WTC11 (cell line): Measurements from ENCODE around the gene SALL1.

Experiments
- AFF4 ChIP-seq: sonication (generic); formaldehyde crosslinking; IDR thresholded peaks from 2 replicates; pipeline ENCODE4 v1.8.1; 2023; ENCODE audit warnings: mild to moderate bottlenecking, missing genetic modification reagents, borderline replicate concordance
- ATF1 ChIP-seq: sonication (generic); formaldehyde crosslinking; IDR thresholded peaks from 2 replicates; pipeline ENCODE4 v1.8.1; 2023; ENCODE audit warnings: mild to moderate bottlenecking, moderate library complexity, missing genetic modification reagents
- CREB1 ChIP-seq: sonication (generic); formaldehyde crosslinking; IDR thresholded peaks from 2 replicates; pipeline ENCODE4 v1.8.0; 2023; ENCODE audit warnings: mild to moderate bottlenecking, missing genetic modification reagents
- EMX1 ChIP-seq: fragments of 250-450 bp; sonication (Bioruptor Pico); IDR thresholded peaks from 2 replicates; pipeline ENCODE4 v1.8.0; 2021; ENCODE audit warnings: mild to moderate bottlenecking
- ETV6 ChIP-seq: sonication (generic); formaldehyde crosslinking; IDR thresholded peaks from 2 replicates; pipeline ENCODE4 v1.8.1; 2022; ENCODE audit warnings: mild to moderate bottlenecking, missing genetic modification reagents
- FOXJ3 ChIP-seq: sonication (generic); formaldehyde crosslinking; IDR thresholded peaks from 2 replicates; pipeline ENCODE4 v1.9.0; 2021; ENCODE audit warnings: missing genetic modification reagents, mild to moderate bottlenecking, borderline replicate concordance
- RELA ChIP-seq: sonication (generic); formaldehyde crosslinking; IDR thresholded peaks from 2 replicates; pipeline ENCODE4 v1.8.1; 2022; ENCODE audit warnings: missing genetic modification reagents, mild to moderate bottlenecking, borderline replicate concordance
- ZNF121 ChIP-seq: sonication (generic); formaldehyde crosslinking; IDR thresholded peaks from 2 replicates; pipeline ENCODE4 v1.8.0; 2023; ENCODE audit warnings: missing genetic modification reagents
- TF ChIP-seq, protein P1 (sequence below): sonication (generic); formaldehyde crosslinking; conservative IDR thresholded peaks from 2 replicates; pipeline ENCODE4 v1.8.1; 2022; ENCODE audit warnings: mild to moderate bottlenecking, missing genetic modification reagents
- TF ChIP-seq, protein P2 (sequence below): fragments of 200-600 bp; IDR thresholded peaks from 2 replicates; pipeline ENCODE4 v1.8.0; 2022; ENCODE audit warnings: antibody characterized with exemption
- TF ChIP-seq, protein P3 (sequence below): fragments of 250-450 bp; sonication (Bioruptor Pico); IDR thresholded peaks from 2 replicates; pipeline ENCODE4 v1.9.0; 2021; ENCODE audit warnings: mild to moderate bottlenecking

- no peak for TF ChIP-seq ZNF121
- TF ChIP-seq RELA (CRISPR knock-in tag) = no peak
- TF ChIP-seq FOXJ3 (CRISPR knock-in tag) = no peak
- TF ChIP-seq, protein P1, sequence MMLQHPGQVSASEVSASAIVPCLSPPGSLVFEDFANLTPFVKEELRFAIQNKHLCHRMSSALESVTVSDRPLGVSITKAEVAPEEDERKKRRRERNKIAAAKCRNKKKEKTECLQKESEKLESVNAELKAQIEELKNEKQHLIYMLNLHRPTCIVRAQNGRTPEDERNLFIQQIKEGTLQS (CRISPR knock-in tag) = no peak
- TF ChIP-seq, protein P2, sequence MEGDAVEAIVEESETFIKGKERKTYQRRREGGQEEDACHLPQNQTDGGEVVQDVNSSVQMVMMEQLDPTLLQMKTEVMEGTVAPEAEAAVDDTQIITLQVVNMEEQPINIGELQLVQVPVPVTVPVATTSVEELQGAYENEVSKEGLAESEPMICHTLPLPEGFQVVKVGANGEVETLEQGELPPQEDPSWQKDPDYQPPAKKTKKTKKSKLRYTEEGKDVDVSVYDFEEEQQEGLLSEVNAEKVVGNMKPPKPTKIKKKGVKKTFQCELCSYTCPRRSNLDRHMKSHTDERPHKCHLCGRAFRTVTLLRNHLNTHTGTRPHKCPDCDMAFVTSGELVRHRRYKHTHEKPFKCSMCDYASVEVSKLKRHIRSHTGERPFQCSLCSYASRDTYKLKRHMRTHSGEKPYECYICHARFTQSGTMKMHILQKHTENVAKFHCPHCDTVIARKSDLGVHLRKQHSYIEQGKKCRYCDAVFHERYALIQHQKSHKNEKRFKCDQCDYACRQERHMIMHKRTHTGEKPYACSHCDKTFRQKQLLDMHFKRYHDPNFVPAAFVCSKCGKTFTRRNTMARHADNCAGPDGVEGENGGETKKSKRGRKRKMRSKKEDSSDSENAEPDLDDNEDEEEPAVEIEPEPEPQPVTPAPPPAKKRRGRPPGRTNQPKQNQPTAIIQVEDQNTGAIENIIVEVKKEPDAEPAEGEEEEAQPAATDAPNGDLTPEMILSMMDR = no peak
- TF ChIP-seq, protein P3, sequence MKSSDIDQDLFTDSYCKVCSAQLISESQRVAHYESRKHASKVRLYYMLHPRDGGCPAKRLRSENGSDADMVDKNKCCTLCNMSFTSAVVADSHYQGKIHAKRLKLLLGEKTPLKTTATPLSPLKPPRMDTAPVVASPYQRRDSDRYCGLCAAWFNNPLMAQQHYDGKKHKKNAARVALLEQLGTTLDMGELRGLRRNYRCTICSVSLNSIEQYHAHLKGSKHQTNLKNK (CRISPR knock-in tag) = no peak
- TF ChIP-seq CREB1 (CRISPR knock-in tag) = no peak
- no peak for TF ChIP-seq ATF1 (CRISPR knock-in tag)
- no peak for TF ChIP-seq EMX1 (CRISPR knock-in tag)
- TF ChIP-seq AFF4 = no peak
- no peak for TF ChIP-seq ETV6 (CRISPR knock-in tag)
Measured at GRCh38 chr16:51168755-51169154, 17.7 kb upstream of the SALL1 start.
